Fibroblast of villous mesenchyme (primary cell): ENCODE data around the gene FBXO42. TPM values are rescaled to one million over a fixed set of nuclear protein-coding genes. Genes with fewer than 3 reads are reported as not detected.

Experiments
- DNase-seq: peaks from one replicate; pipeline ENCODE4 v3.0.0-alpha.2; 2010; ENCODE audit warnings: low read depth
- H3K4me3 ChIP-seq: 2 replicates; pipeline ENCODE4 v1.5.1; 2011; ENCODE audit warnings: low read depth, mild to moderate bottlenecking, low read length
- total RNA-seq: library from RNA; depleted of rRNA; stranded (reverse); fragments of >200 nt; gene quantifications from 2 replicates; pipeline ENCODE4 v1.2.3, GENCODE V29; 2012
- TF ChIP-seq, protein P1 (sequence below): IDR thresholded peaks from 2 replicates; pipeline ENCODE4 v1.5.1; 2012; ENCODE audit warnings: low read depth, mild to moderate bottlenecking, low read length; ENCODE audit not compliant: insufficient read depth

Gene FBXO42
- total RNA-seq, 1 donor = 16.0 TPM

DNA sequence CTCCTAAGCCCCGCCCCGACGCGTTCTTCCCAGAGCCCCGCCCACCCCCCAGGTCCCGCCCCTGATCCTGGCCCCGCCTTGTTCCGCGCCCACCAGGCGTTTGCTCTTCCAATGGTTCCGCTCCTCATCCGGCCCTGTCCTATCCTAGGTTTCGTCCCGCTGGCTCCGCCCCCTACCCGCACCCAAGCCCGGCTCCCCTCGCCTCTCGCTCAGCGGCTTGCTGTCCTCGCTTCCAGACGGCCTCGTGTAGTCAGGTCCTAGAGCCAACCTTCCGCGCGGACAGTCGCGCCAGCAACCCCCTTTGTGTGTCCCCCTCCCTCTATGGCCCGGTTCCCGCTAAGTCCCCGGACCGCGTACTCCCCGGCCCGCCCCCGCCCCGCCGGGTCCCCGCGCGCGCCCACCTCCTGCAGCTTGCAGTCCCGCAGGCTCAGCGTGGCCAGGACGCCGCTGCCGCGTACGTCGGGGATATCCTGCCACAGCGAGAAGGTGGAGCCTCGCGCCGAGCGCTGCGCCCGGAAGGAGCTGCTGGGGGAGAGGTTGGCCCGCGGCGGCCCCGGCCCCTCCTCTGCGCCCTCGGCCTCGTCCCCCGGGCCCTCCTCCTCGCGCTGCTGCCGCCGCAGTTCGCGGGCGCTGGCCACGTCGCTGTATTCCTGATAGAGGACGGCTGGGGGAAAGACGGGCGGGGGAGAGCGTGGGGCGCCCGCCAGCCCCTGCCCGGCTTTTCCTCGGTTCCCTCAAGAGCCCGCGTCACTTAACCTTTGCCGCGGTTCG, 145.5 kb downstream of the FBXO42 start:
- DNase-seq = peak; percentile 99
- TF ChIP-seq, protein P1, sequence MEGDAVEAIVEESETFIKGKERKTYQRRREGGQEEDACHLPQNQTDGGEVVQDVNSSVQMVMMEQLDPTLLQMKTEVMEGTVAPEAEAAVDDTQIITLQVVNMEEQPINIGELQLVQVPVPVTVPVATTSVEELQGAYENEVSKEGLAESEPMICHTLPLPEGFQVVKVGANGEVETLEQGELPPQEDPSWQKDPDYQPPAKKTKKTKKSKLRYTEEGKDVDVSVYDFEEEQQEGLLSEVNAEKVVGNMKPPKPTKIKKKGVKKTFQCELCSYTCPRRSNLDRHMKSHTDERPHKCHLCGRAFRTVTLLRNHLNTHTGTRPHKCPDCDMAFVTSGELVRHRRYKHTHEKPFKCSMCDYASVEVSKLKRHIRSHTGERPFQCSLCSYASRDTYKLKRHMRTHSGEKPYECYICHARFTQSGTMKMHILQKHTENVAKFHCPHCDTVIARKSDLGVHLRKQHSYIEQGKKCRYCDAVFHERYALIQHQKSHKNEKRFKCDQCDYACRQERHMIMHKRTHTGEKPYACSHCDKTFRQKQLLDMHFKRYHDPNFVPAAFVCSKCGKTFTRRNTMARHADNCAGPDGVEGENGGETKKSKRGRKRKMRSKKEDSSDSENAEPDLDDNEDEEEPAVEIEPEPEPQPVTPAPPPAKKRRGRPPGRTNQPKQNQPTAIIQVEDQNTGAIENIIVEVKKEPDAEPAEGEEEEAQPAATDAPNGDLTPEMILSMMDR = no peak

DNA sequence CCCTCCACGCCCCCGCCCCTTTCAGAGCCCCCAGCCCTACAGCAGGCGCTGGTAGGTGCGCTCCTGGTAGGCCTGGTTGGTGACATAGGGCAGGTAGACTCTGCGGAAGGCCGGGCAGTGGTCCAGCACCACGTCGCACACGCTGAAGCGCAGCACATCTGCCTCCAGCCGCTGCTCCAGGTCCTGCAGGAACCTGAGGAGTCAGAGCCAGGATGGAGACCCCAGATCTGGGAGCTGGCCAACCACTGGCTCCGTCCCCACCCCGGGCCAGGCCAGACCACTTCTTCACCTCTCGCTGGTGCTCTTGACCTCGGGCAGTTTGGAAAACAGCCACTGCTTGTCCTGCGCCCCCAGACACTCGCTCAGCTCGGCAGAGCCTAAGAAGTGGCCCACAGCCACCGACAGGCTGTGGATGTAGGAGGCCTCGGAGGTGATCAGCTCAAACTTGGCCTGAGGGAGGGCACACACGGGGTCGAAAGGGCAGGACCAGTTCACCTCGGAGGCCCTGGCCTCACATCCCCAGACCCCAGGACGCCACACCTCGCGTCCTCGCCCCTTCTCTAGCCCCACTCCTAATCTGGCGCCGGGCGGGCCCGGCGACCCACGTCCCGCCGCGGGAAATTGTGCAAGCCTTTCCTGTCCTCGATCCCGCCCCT, 146.3 kb downstream of the FBXO42 start:
- no peak for DNase-seq
- peak overlapping the region; percentile 63 for H3K4me3 ChIP-seq
- TF ChIP-seq, protein P1 = no peak

More for the DNA sequence above, 145.5 kb downstream of the FBXO42 start:
- peak overlapping the region; percentile 66 for H3K4me3 ChIP-seq

- H3K4me3 ChIP-seq = no peak overlapping the region
- TF ChIP-seq, protein P1 = no peak
- DNase-seq = no peak
Measured at GRCh38 chr1:16205334-16205671, 147.0 kb downstream of the FBXO42 start.

DNA sequence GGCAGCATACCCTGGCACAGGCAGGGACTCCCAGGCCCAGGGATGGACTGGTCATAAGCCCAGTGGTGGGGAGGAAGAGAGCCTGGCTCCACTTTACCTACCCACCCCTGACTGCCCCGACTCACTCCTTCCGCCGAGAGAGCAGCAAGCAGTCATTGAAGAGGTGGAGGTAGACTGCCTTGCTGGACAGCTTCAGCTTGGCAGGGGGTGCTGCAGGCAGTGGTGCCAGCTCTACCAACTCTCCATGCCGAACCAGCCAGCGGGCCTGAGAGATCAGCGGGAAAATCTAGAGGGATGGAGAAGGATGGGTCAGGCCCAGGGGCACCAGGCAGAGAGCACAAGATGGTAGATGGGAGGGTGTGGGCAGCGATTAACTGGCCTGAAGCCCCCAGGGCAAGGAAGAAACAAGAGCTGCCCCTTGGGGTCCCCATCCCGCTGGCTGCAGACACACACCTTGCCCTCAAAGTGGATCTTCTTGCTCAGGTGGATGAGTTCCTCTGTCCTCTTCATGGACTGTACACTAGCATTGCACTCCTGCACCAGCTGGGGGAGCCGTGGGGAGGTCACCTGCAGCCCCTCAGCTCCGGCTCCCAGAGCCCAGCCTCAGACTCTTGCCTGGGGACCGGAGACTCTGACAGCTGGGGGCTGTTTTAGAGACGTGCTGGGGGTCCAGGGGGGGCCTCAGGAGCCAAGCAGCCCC, 147.5 kb downstream of the FBXO42 start:
- TF ChIP-seq, protein P1 = peak; percentile 56
- no peak overlapping the region for H3K4me3 ChIP-seq
- DNase-seq = peak; percentile 26

DNA sequence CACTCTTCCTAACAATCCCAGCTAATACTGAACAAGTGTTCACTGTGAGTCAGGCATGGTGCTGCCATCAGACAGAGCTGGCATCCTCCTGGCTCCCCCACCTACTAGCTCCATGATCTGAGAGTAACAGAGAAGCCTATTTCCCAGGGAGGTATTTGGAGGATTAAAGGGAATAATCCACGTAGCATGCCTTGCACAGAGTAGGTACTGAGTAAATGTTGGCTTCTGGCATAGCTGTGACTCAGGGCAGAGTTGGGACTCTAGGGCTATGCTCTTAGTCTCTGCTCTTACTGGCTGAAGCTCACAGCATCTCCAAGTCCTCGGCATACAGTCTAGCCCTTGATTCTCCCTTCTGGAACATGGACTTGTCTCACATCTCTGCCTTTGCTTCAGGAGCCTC, 148.1 kb downstream of the FBXO42 start:
- no peak overlapping the region for H3K4me3 ChIP-seq
- TF ChIP-seq, protein P1 = no peak
- DNase-seq = no peak

GRCh38 chr1:16203550-16203949, 148.7 kb downstream of the FBXO42 start:
- H3K4me3 ChIP-seq = no peak overlapping the region
- no peak for DNase-seq
- TF ChIP-seq, protein P1 = no peak
